ENCODE measurements around the gene NKX2-8. TPM values are rescaled to one million over a fixed set of nuclear protein-coding genes. Genes with fewer than 3 reads are reported as not detected.

Gene NKX2-8
- total RNA-seq, 4 donors from 2014 or later, result not detected

GRCh38 chr14:36538051-36538450 is 44.4 kb downstream of the NKX2-8 start:
- Histone ChIP-seq H3K27me3 (peaks cover 0 to 4% of the 10 kb centered on the region in 2 donors), H3K9me3 (peaks cover 0 to 30% (median 4%) of the 10 kb centered on the region in 4 donors)
- 68 to 71% methylated on average over 1 of the region's 1 CpG for WGBS, 2 donors

More at GRCh38 chr14:36538051-36538450, 44.4 kb downstream of the NKX2-8 start:
- Histone ChIP-seq H3K36me3 (no peaks in the 10 kb centered on the region), H3K27ac (no peak overlapping the region), H3K4me1 (no peaks in the 10 kb centered on the region), H3K4me3 (no peak overlapping the region)
- no peak for TF ChIP-seq POLR2A (IDR thresholded peaks at IDR 0.05)
- TF ChIP-seq EP300 (IDR thresholded peaks at IDR 0.05), result no peak
- TF ChIP-seq CTCF (IDR thresholded peaks at IDR 0.05), result no peak
- DNase-seq (ENCODE audit: low spot score in 2 of 2), result no peak

Other genes with a start within 250 kb of the NKX2-8 start
- not detected for gene NKX2-1, start 62.4 kb downstream of the NKX2-8 start, total RNA-seq
- 1 to 10 TPM; 1.3 to 6.0 (median 3.2) TPM for gene PAX9, start 79.2 kb upstream of the NKX2-8 start, total RNA-seq